ENCODE measurements around the gene JMJD8. TPM values are rescaled to one million over a fixed set of nuclear protein-coding genes. Genes with fewer than 3 reads are reported as not detected.

The JMJD8 gene
- total RNA-seq, 4 donors from 2014 or later = 53.7 to 70.7 (median 62.5) TPM

- no peak for DNase-seq
- Histone ChIP-seq H3K4me1 (peaks cover 16 to 75% (median 16%) of the 10 kb centered on the region in 3 donors), H3K36me3 (no peaks in the 10 kb centered on the region), H3K27me3 (peaks cover 19 to 85% (median 42%) of the 10 kb centered on the region in 4 donors), H3K9me3 (no peaks in the 10 kb centered on the region), H3K27ac (no peak overlapping the region), H3K4me3 (no peak overlapping the region)
- TF ChIP-seq POLR2A (IDR thresholded peaks at IDR 0.05) (no peak), CTCF (IDR thresholded peaks at IDR 0.05) (no peak)
- WGBS, 2 donors = 100% methylated on average over 1 of the region's 4 CpGs; no CpG with 5 or more reads in 1 of the 2 donors
- intact Hi-C loops (cut with DNase I) = no loop called here
Measured at GRCh38 chr16:708959-709358, 24.8 kb upstream of the JMJD8 start.

- H3K27ac ChIP-seq = no peak overlapping the region
- no peak for TF ChIP-seq CTCF (IDR thresholded peaks at IDR 0.05)
- no peak for TF ChIP-seq POLR2A (IDR thresholded peaks at IDR 0.05)
- no peak overlapping the region for H3K4me3 ChIP-seq
- H3K4me1 ChIP-seq = peaks cover 16 to 73% (median 16%) of the 10 kb centered on the region in 3 donors
- no peak for DNase-seq
- peaks cover 25 to 94% (median 46%) of the 10 kb centered on the region in 4 donors for H3K27me3 ChIP-seq
- no peaks in the 10 kb centered on the region for H3K36me3 ChIP-seq
- 35 to 60% methylated on average over 2 to 3 of the region's 3 CpGs for whole genome bisulfite sequencing, 2 donors
- intact Hi-C loops (cut with DNase I) = no loop called here
- no peaks in the 10 kb centered on the region for H3K9me3 ChIP-seq
Measured at GRCh38 chr16:708019-708418, 23.9 kb upstream of the JMJD8 start.

DNA sequence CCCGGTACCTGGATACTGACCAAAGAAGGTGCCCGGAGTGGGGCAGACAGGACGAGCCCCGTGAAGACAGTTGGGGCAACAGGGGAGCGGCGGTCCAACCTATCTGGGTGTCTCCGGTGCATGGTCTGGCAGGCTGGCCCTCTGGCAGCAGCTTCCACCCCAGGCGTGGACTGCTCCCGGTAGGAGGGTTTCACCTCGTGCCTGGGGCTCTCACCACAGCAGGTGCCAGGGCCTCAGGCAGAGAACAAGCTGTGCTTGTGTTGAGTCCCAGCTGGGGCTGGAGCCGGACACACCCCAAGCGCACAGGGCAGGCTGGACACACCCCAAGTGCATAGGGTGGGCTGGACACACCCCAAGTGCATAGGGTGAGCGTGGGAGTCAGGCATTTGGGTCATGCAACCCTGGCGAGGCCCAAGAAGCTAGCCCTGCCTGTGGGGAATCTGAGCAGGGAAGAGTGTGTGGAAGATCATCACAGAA lies 23.0 kb upstream of the JMJD8 start:
- intact Hi-C loops (cut with DNase I) = no loop called here
- Histone ChIP-seq H3K4me1 (peaks cover 16 to 64% (median 16%) of the 10 kb centered on the region in 3 donors), H3K4me3 (no peak overlapping the region), H3K27me3 (peaks cover 26 to 100% (median 52%) of the 10 kb centered on the region in 4 donors), H3K9me3 (no peaks in the 10 kb centered on the region), H3K27ac (no peak overlapping the region), H3K36me3 (no peaks in the 10 kb centered on the region)
- DNase-seq = no peak
- TF ChIP-seq CTCF (IDR thresholded peaks at IDR 0.05) (no peak), POLR2A (IDR thresholded peaks at IDR 0.05) (no peak)
- WGBS, 2 donors = 0 to 32% methylated on average over 2 of the region's 14 CpGs

GRCh38 chr16:706189-707061 lies 22.3 kb upstream of the JMJD8 start:
- Histone ChIP-seq H3K4me1 (peaks cover 12 to 57% (median 17%) of the 10 kb centered on the region in 3 donors), H3K4me3 (peak overlapping the region in 2 of 4 donors; percentile 41 to 53), H3K9me3 (no peaks in the 10 kb centered on the region), H3K27ac (no peak overlapping the region), H3K36me3 (no peaks in the 10 kb centered on the region), H3K27me3 (peaks cover 32 to 100% (median 59%) of the 10 kb centered on the region in 4 donors)
- DNase-seq = no peak
- 0% methylated on average over 2 to 10 of the region's 49 CpGs for WGBS, 2 donors
- TF ChIP-seq POLR2A (IDR thresholded peaks at IDR 0.05) = no peak
- TF ChIP-seq CTCF (IDR thresholded peaks at IDR 0.05) = no peak
- intact Hi-C loops (cut with DNase I) = no loop called here

Measured in esophagus squamous epithelium (tissue), 5 donors.